SJCRH30 (cell line): ENCODE measurements around the gene KDM4B. TPM values are rescaled to one million over a fixed set of nuclear protein-coding genes. Genes with fewer than 3 reads are reported as not detected.

ENCODE experiments used
- DNase-seq, 2 experiments: peaks; one replicate each; pipeline ENCODE4 v3.0.0-alpha.2; 2015 to 2020
- H3K27ac ChIP-seq: fragments of 250-450 bp; sonication (Bioruptor Pico); 2 replicates; pipeline ENCODE4 v1.5.1; 2020; ENCODE audit warnings: mild to moderate bottlenecking, moderate library complexity
- H3K27me3 ChIP-seq: fragments of 250-450 bp; sonication (Bioruptor Pico); 2 replicates; pipeline ENCODE4 v1.5.1; 2020; ENCODE audit warnings: mild to moderate bottlenecking, moderate library complexity
- H3K36me3 ChIP-seq: fragments of 250-450 bp; sonication (Bioruptor Pico); 2 replicates; pipeline ENCODE4 v1.5.1; 2020; ENCODE audit warnings: mild to moderate bottlenecking, moderate library complexity
- H3K4me1 ChIP-seq: fragments of 250-450 bp; sonication (Bioruptor Pico); 2 replicates; pipeline ENCODE4 v1.5.1; 2020; ENCODE audit warnings: mild to moderate bottlenecking, moderate library complexity
- H3K4me3 ChIP-seq: fragments of 250-450 bp; sonication (Bioruptor Pico); 2 replicates; pipeline ENCODE4 v1.5.1; 2020; ENCODE audit warnings: mild to moderate bottlenecking, moderate library complexity
- H3K9me3 ChIP-seq: fragments of 250-450 bp; sonication (Bioruptor Pico); replicated peaks from 2 replicates; pipeline ENCODE4 v1.5.1; 2020; ENCODE audit warnings: mild to moderate bottlenecking, moderate library complexity
- total RNA-seq: library from RNA; depleted of rRNA; stranded (reverse); fragments of >200 nt; shearing (Covaris generic); gene quantifications from 2 replicates; pipeline ENCODE4 v1.2.3, GENCODE V29; 2014

The KDM4B gene
- total RNA-seq, 1 experiment from 2014 or later: 16.2 TPM

- Histone ChIP-seq H3K36me3 (no peaks in the 10 kb centered on the region), H3K27me3 (no peaks in the 10 kb centered on the region), H3K4me1 (no peaks in the 10 kb centered on the region), H3K4me3 (no peak overlapping the region), H3K9me3 (no peaks in the 10 kb centered on the region), H3K27ac (no peak overlapping the region)
- DNase-seq: no peak
Measured at GRCh38 chr19:5121266-5122120, 152.6 kb downstream of the KDM4B start.

- Histone ChIP-seq H3K9me3 (no peaks in the 10 kb centered on the region), H3K27ac (no peak overlapping the region), H3K36me3 (no peaks in the 10 kb centered on the region), H3K27me3 (no peaks in the 10 kb centered on the region), H3K4me3 (no peak overlapping the region), H3K4me1 (peaks cover 4% of the 10 kb centered on the region)
- no peak for DNase-seq
Measured at GRCh38 chr19:5122121-5122400, 153.1 kb downstream of the KDM4B start.

GRCh38 chr19:5122671-5123409 is 153.9 kb downstream of the KDM4B start:
- Histone ChIP-seq H3K36me3 (no peaks in the 10 kb centered on the region), H3K27ac (no peak overlapping the region), H3K9me3 (no peaks in the 10 kb centered on the region), H3K4me3 (no peak overlapping the region), H3K4me1 (peaks cover 12% of the 10 kb centered on the region), H3K27me3 (no peaks in the 10 kb centered on the region)
- DNase-seq: no peak

GRCh38 chr19:5123646-5124045 is 154.7 kb downstream of the KDM4B start:
- peaks cover 17% of the 10 kb centered on the region for H3K4me1 ChIP-seq

GRCh38 chr19:5124111-5124855 is 155.4 kb downstream of the KDM4B start:
- Histone ChIP-seq H3K4me1 (peaks cover 23% of the 10 kb centered on the region), H3K9me3 (no peaks in the 10 kb centered on the region), H3K36me3 (no peaks in the 10 kb centered on the region), H3K27ac (no peak overlapping the region), H3K27me3 (no peaks in the 10 kb centered on the region), H3K4me3 (no peak overlapping the region)
- DNase-seq: no peak

More at GRCh38 chr19:5123646-5124045, 154.7 kb downstream of the KDM4B start:
- H3K36me3 ChIP-seq: no peaks in the 10 kb centered on the region
- no peak overlapping the region for H3K4me3 ChIP-seq
- H3K27me3 ChIP-seq: no peaks in the 10 kb centered on the region
- DNase-seq: no peak
- no peaks in the 10 kb centered on the region for H3K9me3 ChIP-seq
- H3K27ac ChIP-seq: no peak overlapping the region

- no peaks in the 10 kb centered on the region for H3K9me3 ChIP-seq
- H3K4me1 ChIP-seq: peaks cover 23% of the 10 kb centered on the region
- H3K27ac ChIP-seq: no peak overlapping the region
- no peaks in the 10 kb centered on the region for H3K27me3 ChIP-seq
- no peak for DNase-seq
- no peak overlapping the region for H3K4me3 ChIP-seq
- H3K36me3 ChIP-seq: no peaks in the 10 kb centered on the region
Measured at GRCh38 chr19:5125376-5125775, 156.5 kb downstream of the KDM4B start.

- no peaks in the 10 kb centered on the region for H3K9me3 ChIP-seq
- DNase-seq: no peak
- H3K36me3 ChIP-seq: no peaks in the 10 kb centered on the region
- H3K4me3 ChIP-seq: no peak overlapping the region
- no peaks in the 10 kb centered on the region for H3K27me3 ChIP-seq
- H3K4me1 ChIP-seq: peaks cover 23% of the 10 kb centered on the region
- H3K27ac ChIP-seq: no peak overlapping the region
Measured at GRCh38 chr19:5125797-5126497, 157.0 kb downstream of the KDM4B start.

GRCh38 chr19:5126498-5127223 is 157.7 kb downstream of the KDM4B start:
- H3K4me3 ChIP-seq: no peak overlapping the region
- no peaks in the 10 kb centered on the region for H3K27me3 ChIP-seq
- H3K4me1 ChIP-seq: peaks cover 23% of the 10 kb centered on the region
- DNase-seq: no peak
- H3K36me3 ChIP-seq: no peaks in the 10 kb centered on the region
- no peak overlapping the region for H3K27ac ChIP-seq
- H3K9me3 ChIP-seq: no peaks in the 10 kb centered on the region

- Histone ChIP-seq H3K36me3 (no peaks in the 10 kb centered on the region), H3K27me3 (no peaks in the 10 kb centered on the region), H3K4me1 (peaks cover 23% of the 10 kb centered on the region), H3K27ac (peak overlapping the region; percentile 46; the same call in 1 of the 2 replicates), H3K9me3 (no peaks in the 10 kb centered on the region), H3K4me3 (no peak overlapping the region)
- peak; percentile 42 to 54 for DNase-seq
Measured at GRCh38 chr19:5127717-5128116, 158.8 kb downstream of the KDM4B start.

GRCh38 chr19:5128251-5128935 is 159.5 kb downstream of the KDM4B start:
- Histone ChIP-seq H3K27me3 (no peaks in the 10 kb centered on the region), H3K9me3 (no peaks in the 10 kb centered on the region), H3K4me1 (peaks cover 23% of the 10 kb centered on the region), H3K27ac (peak overlapping the region; percentile 46), H3K4me3 (peak overlapping the region; percentile 20), H3K36me3 (no peaks in the 10 kb centered on the region)
- peak; percentile 81 to 86 for DNase-seq

GRCh38 chr19:5128936-5129389 is 160.1 kb downstream of the KDM4B start:
- H3K4me1 ChIP-seq: peaks cover 23% of the 10 kb centered on the region
- H3K27me3 ChIP-seq: no peaks in the 10 kb centered on the region
- no peaks in the 10 kb centered on the region for H3K36me3 ChIP-seq
- H3K9me3 ChIP-seq: no peaks in the 10 kb centered on the region
- H3K4me3 ChIP-seq: no peak overlapping the region
- DNase-seq: peak; percentile 55 to 67
- H3K27ac ChIP-seq: peak overlapping the region; percentile 38; the same call in 1 of the 2 replicates

GRCh38 chr19:5129691-5130090 is 160.8 kb downstream of the KDM4B start:
- H3K4me1 ChIP-seq: peaks cover 23% of the 10 kb centered on the region
- H3K36me3 ChIP-seq: no peaks in the 10 kb centered on the region
- DNase-seq: no peak
- no peak overlapping the region for H3K4me3 ChIP-seq
- H3K27ac ChIP-seq: no peak overlapping the region
- H3K27me3 ChIP-seq: no peaks in the 10 kb centered on the region
- H3K9me3 ChIP-seq: no peaks in the 10 kb centered on the region

- H3K27ac ChIP-seq: no peak overlapping the region
- H3K36me3 ChIP-seq: no peaks in the 10 kb centered on the region
- no peaks in the 10 kb centered on the region for H3K9me3 ChIP-seq
- no peaks in the 10 kb centered on the region for H3K27me3 ChIP-seq
- no peak for DNase-seq
- peaks cover 23% of the 10 kb centered on the region for H3K4me1 ChIP-seq
- no peak overlapping the region for H3K4me3 ChIP-seq
Measured at GRCh38 chr19:5130371-5131030, 161.6 kb downstream of the KDM4B start.
